SU-DHL-6 (cell line): ENCODE data around the gene SUMO2.

Experiments used
- H2AFZ ChIP-seq: fragments of 200-600 bp; sonication (generic); 2 replicates; pipeline ENCODE4 v1.6.1; 2014; ENCODE audit warnings: low read depth, mild to moderate bottlenecking, moderate library complexity, mixed read lengths, antibody characterized with exemption, low read length; ENCODE audit not compliant: severe bottlenecking
- H3F3A ChIP-seq: fragments of 200-600 bp; shearing (Covaris generic); 2 replicates; pipeline ENCODE4 v1.6.0; 2016; ENCODE audit warnings: antibody characterized with exemption, mild to moderate bottlenecking; ENCODE audit not compliant: insufficient read depth
- H3K27ac ChIP-seq: fragments of 200-600 bp; sonication (generic); 2 replicates; pipeline ENCODE4 v1.5.1; 2016; ENCODE audit warnings: low read depth, mild to moderate bottlenecking, low read length, moderate library complexity, mixed read lengths
- H3K27me3 ChIP-seq: fragments of 200-600 bp; sonication (generic), shearing (Covaris generic); 2 replicates; pipeline ENCODE4 v1.6.0; 2014; ENCODE audit warnings: mild to moderate bottlenecking, low read length
- H3K36me3 ChIP-seq: fragments of 200-600 bp; sonication (generic); 2 replicates; pipeline ENCODE4 v1.6.1; 2014; ENCODE audit warnings: mild to moderate bottlenecking, low read length, mixed read lengths
- H3K4me2 ChIP-seq: fragments of 300-600, 200-600 bp; shearing (Covaris generic), sonication (generic); 2 replicates; pipeline ENCODE4 v1.6.0; 2014; ENCODE audit warnings: low read length, low read depth, mild to moderate bottlenecking; ENCODE audit not compliant: poor library complexity, severe bottlenecking
- H3K4me3 ChIP-seq: fragments of 200-600 bp; sonication (generic); 2 replicates; pipeline ENCODE4 v1.5.1; 2014; ENCODE audit warnings: antibody characterized with exemption, low read length, mild to moderate bottlenecking, mixed read lengths; ENCODE audit not compliant: insufficient read depth, poor library complexity, severe bottlenecking
- H3K79me2 ChIP-seq: fragments of 200-600 bp; sonication (generic); 2 replicates; pipeline ENCODE4 v1.6.1; 2014; ENCODE audit warnings: mild to moderate bottlenecking, low read length, moderate library complexity; ENCODE audit not compliant: insufficient read depth
- H3K9ac ChIP-seq: fragments of 200-600 bp; sonication (generic); 2 replicates; pipeline ENCODE4 v1.7.0; 2014; ENCODE audit warnings: mild to moderate bottlenecking, low read length
- H3K9me2 ChIP-seq: fragments of 200-600 bp; sonication (generic); replicated peaks from 2 replicates; pipeline ENCODE4 v1.6.1; 2014; ENCODE audit warnings: low read length; ENCODE audit not compliant: insufficient read depth
- H3K9me3 ChIP-seq: fragments of 200-600 bp; sonication (generic); 2 replicates; pipeline ENCODE4 v1.6.1; 2014; ENCODE audit warnings: low read length, mixed read lengths; ENCODE audit not compliant: insufficient read depth
- H4K20me1 ChIP-seq: fragments of 200-600 bp; sonication (generic); 2 replicates; pipeline ENCODE4 v1.6.1; 2014; ENCODE audit warnings: low read depth, mild to moderate bottlenecking, antibody characterized with exemption, low read length, moderate library complexity, mixed read lengths
- CTCF ChIP-seq: fragments of 200-600 bp; sonication (generic); IDR thresholded peaks from one replicate; pipeline ENCODE4 v1.5.1; 2017; ENCODE audit warnings: antibody characterized with exemption, mild to moderate bottlenecking, low read length, moderate library complexity; ENCODE audit not compliant: insufficient read depth, poor library complexity, severe bottlenecking
- EZH2phosphoT487 ChIP-seq: fragments of 200-600 bp; sonication (generic), shearing (Covaris generic); conservative IDR thresholded peaks from 2 replicates; pipeline ENCODE4 v1.6.1; 2018; ENCODE audit warnings: mild to moderate bottlenecking, antibody characterized with exemption, low read length, moderate library complexity, mixed read lengths

SUMO2 gene

GRCh38 chr17:75182319-75182568 lies 515 bp downstream of the SUMO2 start:
- no peak overlapping the region for H2AFZ ChIP-seq
- H3K27me3 ChIP-seq = no peaks in the 10 kb centered on the region
- peak overlapping the region; percentile 90 for H3K27ac ChIP-seq
- H3K9me3 ChIP-seq = no peaks in the 10 kb centered on the region
- H3K9me2 ChIP-seq = no peaks in the 10 kb centered on the region
- peaks cover 6% of the 10 kb centered on the region; the same call in 1 of the 2 replicates for H4K20me1 ChIP-seq
- H3K36me3 ChIP-seq = peaks cover 8% of the 10 kb centered on the region; the same call in 1 of the 2 replicates
- H3K4me3 ChIP-seq = peak overlapping the region; percentile 81
- no peak for TF ChIP-seq CTCF
- TF ChIP-seq EZH2phosphoT487 = no peak
- peak overlapping the region; percentile 79 for H3K4me2 ChIP-seq
- H3K9ac ChIP-seq = peak overlapping the region; percentile 91
- peaks cover 51% of the 10 kb centered on the region for H3K79me2 ChIP-seq
- peaks cover 7% of the 10 kb centered on the region for H3F3A ChIP-seq

GRCh38 chr17:75181608-75182318 lies 996 bp downstream of the SUMO2 start:
- Histone ChIP-seq H3K9ac (peak overlapping the region; percentile 91), H3K79me2 (peaks cover 55% of the 10 kb centered on the region), H3K27ac (peak overlapping the region; percentile 90), H3K9me3 (no peaks in the 10 kb centered on the region), H3F3A (peaks cover 7% of the 10 kb centered on the region), H3K4me3 (peak overlapping the region; percentile 81), H2AFZ (no peak overlapping the region), H3K9me2 (no peaks in the 10 kb centered on the region), H3K27me3 (no peaks in the 10 kb centered on the region), H3K4me2 (peak overlapping the region; percentile 79), H4K20me1 (peaks cover 6% of the 10 kb centered on the region; the same call in 1 of the 2 replicates), H3K36me3 (peaks cover 8% of the 10 kb centered on the region)
- TF ChIP-seq CTCF (no peak), EZH2phosphoT487 (no peak)

GRCh38 chr17:75181110-75181509 lies 1.6 kb downstream of the SUMO2 start:
- TF ChIP-seq CTCF (no peak), EZH2phosphoT487 (no peak)
- H3K27ac ChIP-seq = peak overlapping the region; percentile 90; the same call in 1 of the 2 replicates
- H3K9me3 ChIP-seq = no peaks in the 10 kb centered on the region
- H3K79me2 ChIP-seq = peaks cover 61% of the 10 kb centered on the region
- peaks cover 12% of the 10 kb centered on the region for H3K36me3 ChIP-seq
- no peak overlapping the region for H2AFZ ChIP-seq
- H3K9ac ChIP-seq = peak overlapping the region; percentile 91
- H4K20me1 ChIP-seq = peaks cover 6% of the 10 kb centered on the region; the same call in 1 of the 2 replicates
- H3K4me2 ChIP-seq = peak overlapping the region; percentile 79
- peak overlapping the region; percentile 81 for H3K4me3 ChIP-seq
- H3F3A ChIP-seq = peaks cover 7% of the 10 kb centered on the region
- H3K27me3 ChIP-seq = no peaks in the 10 kb centered on the region
- H3K9me2 ChIP-seq = no peaks in the 10 kb centered on the region
